RWPE1 (cell line): Measurements from ENCODE around the gene MAPK8.

Source experiments
- CTCF ChIA-PET: fragments of 350-600 bp; sonication (Branson Sonifier 250); formaldehyde crosslinking; extraction: SDS; loops from one replicate; lab custom pipeline; 2021; lab: Yijun Ruan, JAX
- POLR2A ChIA-PET: fragments of 400-600 bp; formaldehyde crosslinking; extraction: SDS; loops from one replicate; lab custom pipeline; 2020; ENCODE audit warnings: antibody characterized with exemption; ENCODE audit not compliant: low non-redundant PET; lab: Yijun Ruan, JAX
- DNase-seq: peaks from one replicate; pipeline ENCODE4 v3.0.0; 2012; ENCODE audit warnings: low spot score
- H3K27ac ChIP-seq: fragments of 450-650 bp; 2 replicates; pipeline ENCODE4 v1.5.1; 2017
- CTCF ChIP-seq: fragments of 450-650 bp; conservative IDR thresholded peaks from 2 replicates; pipeline ENCODE4 v1.5.1; 2017; ENCODE audit warnings: low read depth, mild to moderate bottlenecking

Gene MAPK8

GRCh38 chr10:48472501-48473069, 166.1 kb downstream of the MAPK8 start:
- peak overlapping the region; percentile 80; the same call in 1 of the 2 replicates for H3K27ac ChIP-seq
- CTCF ChIA-PET: no interaction called here
- POLR2A ChIA-PET: no interaction called here
- TF ChIP-seq CTCF: no peak
- no peak for DNase-seq

DNA sequence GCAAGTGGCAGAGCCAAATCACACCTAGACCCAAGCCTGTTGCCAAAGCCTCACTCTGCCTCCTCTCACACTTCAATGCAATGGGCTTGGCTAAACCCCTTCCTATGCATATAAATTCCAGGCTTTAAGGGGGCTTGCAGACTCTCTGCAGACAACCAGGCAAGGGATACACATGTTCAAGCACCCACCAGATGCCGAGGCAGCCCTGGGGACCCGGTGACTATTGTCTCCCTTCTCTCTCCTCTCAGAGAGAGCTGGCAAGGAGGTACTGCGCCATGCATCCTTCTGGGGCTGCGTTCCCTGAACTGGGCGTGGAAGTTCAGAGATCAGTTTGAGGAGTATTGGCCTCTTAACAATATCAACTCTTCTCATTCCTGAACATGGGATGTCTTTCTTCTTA, 167.2 kb downstream of the MAPK8 start:
- ChIA-PET CTCF (no interaction called here), POLR2A (no interaction called here)
- DNase-seq: no peak
- no peak for TF ChIP-seq CTCF
- H3K27ac ChIP-seq: no peak overlapping the region

- TF ChIP-seq CTCF: no peak
- no peak overlapping the region for H3K27ac ChIP-seq
- CTCF ChIA-PET: no interaction called here
- POLR2A ChIA-PET: no interaction called here
- DNase-seq: no peak
These were observed 168.4 kb downstream of the MAPK8 start for GRCh38 chr10:48474765-48475365.

GRCh38 chr10:48475943-48476278, 169.4 kb downstream of the MAPK8 start:
- no peak for DNase-seq
- POLR2A ChIA-PET: no interaction called here
- CTCF ChIA-PET: no interaction called here
- no peak for TF ChIP-seq CTCF
- H3K27ac ChIP-seq: no peak overlapping the region

GRCh38 chr10:48476279-48476982, 170.0 kb downstream of the MAPK8 start:
- ChIA-PET POLR2A (no interaction called here), CTCF (no interaction called here)
- no peak for TF ChIP-seq CTCF
- DNase-seq: no peak
- H3K27ac ChIP-seq: no peak overlapping the region

DNA sequence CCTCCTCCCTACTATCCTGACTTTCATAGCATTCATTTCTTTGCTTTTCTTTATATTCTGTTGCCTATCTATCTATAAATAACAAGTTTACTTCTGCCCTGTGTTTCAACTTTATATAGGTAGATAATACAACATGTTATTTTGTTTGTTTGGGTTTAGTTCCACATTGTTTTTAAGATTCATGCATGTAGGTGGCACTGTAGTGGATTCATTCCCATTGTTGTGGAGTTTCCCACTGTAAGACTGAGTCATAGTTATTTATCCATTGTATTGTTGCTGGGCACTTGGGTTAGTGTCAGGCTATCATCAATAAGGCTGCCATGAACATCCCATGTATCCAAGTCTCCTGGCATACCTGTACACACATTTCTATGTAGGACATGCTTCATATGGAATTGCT, 170.7 kb downstream of the MAPK8 start:
- DNase-seq: no peak
- ChIA-PET POLR2A (no interaction called here), CTCF (no interaction called here)
- no peak for TF ChIP-seq CTCF
- H3K27ac ChIP-seq: no peak overlapping the region
